Colonic mucosa (tissue), 4 donors: Measurements from ENCODE around the gene GSE1. TPM values are rescaled to one million over a fixed set of nuclear protein-coding genes. Genes with fewer than 3 reads are reported as not detected.

Source experiments
- DNase-seq: peaks from one replicate; pipeline ENCODE4 v3.0.0-alpha.2; 2020
- H3K27ac ChIP-seq: fragments of 200-600 bp; one replicate; pipeline ENCODE4 v1.8.0; 2021
- H3K27me3 ChIP-seq: fragments of 200-600 bp; one replicate; pipeline ENCODE4 v1.8.0; 2021
- H3K36me3 ChIP-seq: fragments of 200-600 bp; one replicate; pipeline ENCODE4 v1.8.0; 2021
- H3K4me1 ChIP-seq: fragments of 200-600 bp; one replicate; pipeline ENCODE4 v1.8.0; 2021; ENCODE audit warnings: mild to moderate bottlenecking
- H3K4me3 ChIP-seq: fragments of 200-600 bp; one replicate; pipeline ENCODE4 v1.8.0; 2021
- H3K9ac ChIP-seq, 2 donors: one replicate each; pipeline ENCODE4 v1.7.0; 2013; ENCODE audit warnings: control low read depth in 2 of 2, low read depth in 2 of 2, low read length in 2 of 2
- H3K9me3 ChIP-seq: fragments of 200-600 bp; one replicate; pipeline ENCODE4 v1.8.0; 2021
- intact Hi-C: fragments of 100-400 bp; cut with DNase I; formaldehyde crosslinking; loops from one replicate; pipeline ENCODE4 v1.14.1; 2022
- total RNA-seq, 2 donors: library from RNA; stranded (reverse); fragmentation: NEBNext Ultra II Directional in 1 of 2; extraction: Animal tissue kit (Norgen Biotek cat#: 25700) in 1 of 2; gene quantifications; one replicate each; pipeline ENCODE4 v1.2.1, GENCODE V29; 2021
- TF ChIP-seq, protein P1 (sequence below): fragments of 200-600 bp; IDR thresholded peaks from one replicate; pipeline ENCODE4 v1.8.0; 2022; ENCODE audit warnings: antibody characterized with exemption, mild to moderate bottlenecking
- donor health status: healthy.
- donor health status: DM: no; HTN: no; CAD: no.
- donor health status: DM: no; HTN: no; CAD: no.

Gene GSE1
- total RNA-seq, 2 donors from 2014 or later, result 79.2 to 103 TPM

GRCh38 chr16:85584819-85585282 lies 28.3 kb upstream of the GSE1 start:
- Histone ChIP-seq H3K4me3 (no peak overlapping the region), H3K4me1 (no peaks in the 10 kb centered on the region), H3K9ac (no peak overlapping the region), H3K9me3 (no peaks in the 10 kb centered on the region), H3K36me3 (no peaks in the 10 kb centered on the region), H3K27me3 (no peaks in the 10 kb centered on the region), H3K27ac (no peak overlapping the region)
- intact Hi-C loops, result no loop called here
- TF ChIP-seq, protein P1, sequence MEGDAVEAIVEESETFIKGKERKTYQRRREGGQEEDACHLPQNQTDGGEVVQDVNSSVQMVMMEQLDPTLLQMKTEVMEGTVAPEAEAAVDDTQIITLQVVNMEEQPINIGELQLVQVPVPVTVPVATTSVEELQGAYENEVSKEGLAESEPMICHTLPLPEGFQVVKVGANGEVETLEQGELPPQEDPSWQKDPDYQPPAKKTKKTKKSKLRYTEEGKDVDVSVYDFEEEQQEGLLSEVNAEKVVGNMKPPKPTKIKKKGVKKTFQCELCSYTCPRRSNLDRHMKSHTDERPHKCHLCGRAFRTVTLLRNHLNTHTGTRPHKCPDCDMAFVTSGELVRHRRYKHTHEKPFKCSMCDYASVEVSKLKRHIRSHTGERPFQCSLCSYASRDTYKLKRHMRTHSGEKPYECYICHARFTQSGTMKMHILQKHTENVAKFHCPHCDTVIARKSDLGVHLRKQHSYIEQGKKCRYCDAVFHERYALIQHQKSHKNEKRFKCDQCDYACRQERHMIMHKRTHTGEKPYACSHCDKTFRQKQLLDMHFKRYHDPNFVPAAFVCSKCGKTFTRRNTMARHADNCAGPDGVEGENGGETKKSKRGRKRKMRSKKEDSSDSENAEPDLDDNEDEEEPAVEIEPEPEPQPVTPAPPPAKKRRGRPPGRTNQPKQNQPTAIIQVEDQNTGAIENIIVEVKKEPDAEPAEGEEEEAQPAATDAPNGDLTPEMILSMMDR, result no peak
- no peak for DNase-seq

- DNase-seq, result no peak
- H3K36me3 ChIP-seq, result no peaks in the 10 kb centered on the region
- H3K27ac ChIP-seq, result no peak overlapping the region
- H3K4me1 ChIP-seq, result no peaks in the 10 kb centered on the region
- TF ChIP-seq, protein P1, result no peak
- H3K9me3 ChIP-seq, result no peaks in the 10 kb centered on the region
- no peak overlapping the region for H3K4me3 ChIP-seq
- H3K27me3 ChIP-seq, result no peaks in the 10 kb centered on the region
- no peak overlapping the region for H3K9ac ChIP-seq
- intact Hi-C loops, result no loop called here
Measured at GRCh38 chr16:85585711-85586110, 27.4 kb upstream of the GSE1 start.

DNA sequence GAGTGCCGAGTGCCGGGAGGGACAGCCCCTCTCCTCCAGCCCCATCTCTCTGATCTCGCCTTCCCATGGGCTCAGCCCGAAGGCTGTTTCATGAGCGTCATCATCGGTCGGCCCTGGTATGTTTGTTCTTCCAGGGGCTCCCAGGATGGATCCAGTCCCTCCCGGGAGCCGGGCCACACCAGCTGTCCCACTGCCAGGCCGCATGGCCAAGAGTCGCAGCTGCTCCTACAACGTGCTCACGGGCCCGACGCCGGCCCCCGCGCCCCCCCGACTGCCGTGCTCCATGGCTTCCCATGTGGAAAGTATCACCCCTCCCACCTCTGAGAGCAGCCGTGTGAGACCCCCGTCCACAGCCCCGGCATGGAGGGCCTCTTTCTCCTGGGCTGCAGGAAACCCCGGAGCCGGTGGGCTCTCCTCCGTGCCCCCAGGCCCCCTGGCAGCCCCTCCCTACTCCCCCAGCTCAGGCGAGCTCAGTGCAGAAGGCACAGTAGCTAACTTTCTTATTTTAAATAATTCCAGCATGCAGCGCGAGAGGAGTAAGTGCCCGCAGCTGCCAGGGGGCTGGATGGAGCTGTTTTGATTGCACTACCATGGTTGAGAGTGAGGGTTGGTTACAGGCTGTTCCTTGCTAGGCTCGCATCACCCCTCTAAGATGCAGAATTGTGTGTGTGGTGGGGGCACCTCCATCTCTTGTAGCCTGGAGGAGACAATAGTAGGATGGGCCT lies 26.6 kb upstream of the GSE1 start:
- TF ChIP-seq, protein P1, result no peak
- DNase-seq, result no peak
- Histone ChIP-seq H3K9me3 (no peaks in the 10 kb centered on the region), H3K4me1 (no peaks in the 10 kb centered on the region), H3K27ac (no peak overlapping the region), H3K9ac (no peak overlapping the region), H3K27me3 (no peaks in the 10 kb centered on the region), H3K36me3 (no peaks in the 10 kb centered on the region), H3K4me3 (no peak overlapping the region)
- intact Hi-C loops, result no loop called here

- DNase-seq, result no peak
- H3K27me3 ChIP-seq, result no peaks in the 10 kb centered on the region
- intact Hi-C loops, result no loop called here
- H3K4me3 ChIP-seq, result no peak overlapping the region
- no peak overlapping the region for H3K9ac ChIP-seq
- no peaks in the 10 kb centered on the region for H3K4me1 ChIP-seq
- TF ChIP-seq, protein P1, result no peak
- no peaks in the 10 kb centered on the region for H3K9me3 ChIP-seq
- H3K27ac ChIP-seq, result no peak overlapping the region
- no peaks in the 10 kb centered on the region for H3K36me3 ChIP-seq
Measured at GRCh38 chr16:85587762-85588556, 25.2 kb upstream of the GSE1 start.

DNA sequence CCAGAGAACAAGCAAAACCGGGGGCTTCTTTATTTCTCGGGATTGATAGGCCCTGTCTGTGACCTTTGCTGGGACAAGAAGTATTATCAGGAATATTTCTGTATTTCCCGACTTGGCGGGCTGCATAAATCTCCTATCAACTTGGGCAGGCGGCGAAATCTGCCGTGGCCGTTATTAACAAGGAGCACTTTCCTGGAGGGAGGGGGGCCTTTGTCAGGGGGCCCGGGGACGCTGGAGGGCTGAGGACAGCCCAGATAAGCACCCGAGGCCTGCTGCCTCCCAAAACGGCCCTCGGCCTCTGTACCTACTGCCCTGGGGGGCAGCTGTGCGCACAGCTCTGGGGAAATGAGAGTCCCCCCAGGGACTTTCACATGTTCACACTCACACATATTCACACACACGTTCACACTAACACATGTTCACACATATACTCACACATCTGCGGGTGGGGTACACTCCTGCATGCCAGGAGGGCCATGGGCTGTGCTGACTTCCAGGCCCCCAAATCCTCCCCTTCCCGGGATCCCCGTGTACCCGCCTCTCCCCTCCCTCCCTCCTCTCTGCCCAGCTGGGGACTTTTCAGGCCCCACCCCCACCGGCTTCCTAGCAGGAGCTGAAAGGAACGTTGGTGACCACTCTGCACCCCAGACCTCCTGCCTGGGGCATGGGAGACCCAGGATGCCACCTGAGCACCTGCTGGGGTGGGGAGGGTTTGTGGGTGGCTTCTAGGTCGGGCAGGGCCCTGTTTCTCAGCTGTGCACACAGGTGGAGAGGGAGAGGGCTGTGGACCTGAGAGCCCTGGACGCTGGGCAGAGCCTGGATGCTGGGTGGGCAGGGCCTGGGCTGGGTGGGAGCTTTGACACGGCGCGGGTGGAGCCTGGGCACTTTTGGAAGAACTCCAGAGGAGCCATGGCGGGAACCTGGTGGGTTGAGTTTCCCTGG lies 24.3 kb upstream of the GSE1 start:
- TF ChIP-seq, protein P1, result no peak
- H3K27ac ChIP-seq, result no peak overlapping the region
- H3K4me1 ChIP-seq, result no peaks in the 10 kb centered on the region
- no peak overlapping the region for H3K9ac ChIP-seq
- H3K4me3 ChIP-seq, result no peak overlapping the region
- no peaks in the 10 kb centered on the region for H3K27me3 ChIP-seq
- no peaks in the 10 kb centered on the region for H3K9me3 ChIP-seq
- no peaks in the 10 kb centered on the region for H3K36me3 ChIP-seq
- intact Hi-C loops, result no loop called here
- no peak for DNase-seq
